HG03097 (cell line): Measurements from ENCODE around the gene METTL26.

Source experiments
- ATAC-seq: cut with Tn5 transposase; IDR thresholded peaks from one replicate; pipeline ENCODE4 v1.9.1; 2021; ENCODE audit not compliant: unreplicated experiment, low FRiP score

METTL26 gene

GRCh38 chr16:641326-642188 is 5.5 kb upstream of the METTL26 start, which contains the start of gene MCRIP2:
MCRIP2 (plus strand) TSS chr16:641828; CDS start chr16:641992, 164 bp downstream.
- ATAC-seq, result peak; percentile 54

GRCh38 chr16:640614-641013 is 4.5 kb upstream of the METTL26 start:
- ATAC-seq, result no peak

- ATAC-seq, result no peak
Measured at GRCh38 chr16:638836-639235, 2.7 kb upstream of the METTL26 start.

DNA sequence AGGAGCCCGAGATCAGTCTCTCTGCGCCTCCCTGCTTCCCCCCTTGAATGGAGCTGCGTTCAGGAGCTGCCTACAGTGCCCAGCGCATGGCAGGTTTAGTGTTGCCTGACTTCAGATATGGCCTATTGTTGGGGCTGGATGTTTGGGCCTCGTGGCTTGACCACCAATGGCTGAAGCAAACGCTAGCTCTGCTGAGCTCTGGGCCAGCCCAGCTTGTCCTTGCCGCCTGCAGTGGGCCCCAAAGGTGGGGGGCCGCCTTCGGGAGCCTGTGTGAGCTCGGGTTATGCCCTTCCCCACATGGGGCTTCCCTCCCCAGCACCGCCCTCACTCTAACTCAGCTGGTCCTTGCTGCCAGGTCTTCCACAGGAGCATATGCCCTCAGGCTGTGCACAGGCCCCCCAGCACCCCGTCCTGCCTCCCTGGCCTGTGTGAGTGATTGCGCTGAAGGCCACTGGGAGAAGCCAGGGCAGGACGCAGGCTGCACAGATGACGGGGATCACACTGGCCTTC is 2.0 kb upstream of the METTL26 start:
- ATAC-seq, result no peak

DNA sequence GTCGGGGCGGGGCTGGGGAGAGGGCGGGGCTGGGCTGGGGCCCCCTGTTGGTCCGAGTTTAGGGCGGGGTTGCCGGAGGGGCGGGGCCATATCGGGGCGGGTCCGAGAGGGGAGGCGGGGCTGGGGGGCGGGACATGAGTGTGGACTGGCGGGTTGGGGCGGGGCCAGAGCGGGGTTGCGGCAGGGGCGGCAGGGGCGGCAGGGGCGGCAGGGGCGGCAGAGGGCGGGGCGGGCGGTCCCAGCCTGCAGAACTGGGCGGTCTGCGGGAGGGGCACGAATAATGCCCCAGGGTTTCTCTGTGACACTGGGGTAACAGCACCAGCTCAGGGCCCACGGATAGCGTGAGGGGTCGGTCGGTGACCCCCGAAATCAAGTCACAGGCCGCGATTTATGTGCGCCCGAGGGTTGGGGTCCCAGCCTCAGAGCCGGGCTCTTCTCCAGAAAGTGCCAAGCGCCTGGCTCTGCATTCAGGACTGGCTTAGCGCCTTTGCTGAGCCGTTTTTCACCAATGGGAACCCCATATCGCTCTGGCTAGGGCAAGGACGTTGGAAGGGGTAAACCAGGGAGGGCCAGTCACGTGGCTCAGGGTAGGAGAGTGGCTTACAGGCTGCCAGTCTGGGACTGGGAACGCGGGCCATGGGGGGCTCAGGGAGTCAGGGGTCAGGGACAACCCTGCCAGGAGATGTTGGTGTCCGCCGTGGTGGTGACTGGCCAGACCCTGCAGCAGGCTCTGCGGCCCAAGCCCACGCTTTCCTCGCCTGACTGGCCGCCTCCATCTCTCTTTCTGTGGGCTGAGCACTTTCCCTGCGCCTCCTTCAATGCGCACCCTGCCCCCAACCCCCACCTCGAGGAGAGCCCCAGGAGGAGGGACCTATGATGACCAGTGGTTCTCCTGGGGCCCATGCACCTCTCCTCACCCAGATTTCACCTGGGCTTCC is 1.2 kb upstream of the METTL26 start:
- ATAC-seq, result no peak

DNA sequence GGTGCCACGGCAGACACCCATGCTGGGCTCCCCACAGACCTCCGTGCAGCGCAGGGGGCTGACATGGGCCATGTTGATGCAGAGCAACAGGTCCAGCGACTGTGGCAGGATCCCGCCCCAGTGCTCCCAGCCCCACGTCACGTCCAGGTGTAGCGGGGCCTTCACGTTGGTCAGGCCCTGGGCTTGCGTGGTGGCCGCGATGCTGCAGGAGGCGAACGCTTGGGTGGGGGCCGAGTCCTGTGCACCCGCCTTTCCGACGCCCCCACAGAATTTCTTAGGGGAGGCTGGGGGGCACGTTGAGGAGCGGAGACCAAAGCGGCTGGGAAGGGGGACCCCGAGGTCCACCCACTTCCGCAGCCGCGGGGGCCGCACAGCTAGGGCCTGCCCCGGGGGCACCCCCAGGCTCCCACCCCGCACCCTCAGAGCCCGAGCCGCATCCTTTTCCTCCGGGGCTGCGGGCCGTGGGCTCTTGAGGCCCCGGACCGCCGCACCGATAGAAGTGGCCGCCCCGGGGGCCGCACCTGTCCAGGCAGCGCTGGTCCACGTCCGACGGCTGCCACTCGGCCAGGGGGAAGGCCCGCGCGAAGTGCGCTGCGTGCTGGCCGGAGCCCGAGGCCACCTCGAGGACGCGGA is 416 bp downstream of the METTL26 start:
- no peak for ATAC-seq

- ATAC-seq, result no peak
Measured at GRCh38 chr16:634996-635395, 1.1 kb downstream of the METTL26 start.

DNA sequence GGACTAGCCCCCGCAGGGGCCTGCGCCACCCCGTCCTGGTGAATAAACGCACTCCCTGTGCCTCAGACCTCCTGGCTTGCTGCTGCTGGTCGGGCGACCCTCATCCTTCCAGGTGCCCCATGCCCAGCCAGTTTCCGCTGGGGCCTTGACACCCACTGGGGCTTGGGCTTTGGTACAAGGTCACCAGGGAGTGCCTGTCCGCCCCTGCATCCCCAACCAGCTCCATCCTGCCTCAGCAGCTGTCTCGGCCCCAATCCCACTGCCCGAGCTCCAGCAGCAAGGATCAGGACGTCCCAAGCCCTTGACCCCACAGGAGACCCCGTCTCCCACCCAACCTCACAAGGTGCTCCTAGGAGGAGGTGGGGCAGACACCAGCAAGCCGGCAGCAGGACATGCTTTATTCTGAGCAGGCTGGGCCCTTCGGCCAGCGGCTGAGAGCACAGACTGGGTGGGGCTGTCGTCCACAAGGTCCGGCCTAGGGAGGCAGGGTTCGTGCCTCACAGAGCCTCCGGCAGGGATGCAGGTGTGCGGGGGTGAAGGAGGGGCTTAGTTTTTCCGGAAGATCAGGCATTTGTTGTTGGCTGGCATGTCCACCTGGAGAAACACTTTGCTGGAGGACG is 1.9 kb downstream of the METTL26 start:
- ATAC-seq, result no peak

GRCh38 chr16:633336-634050 is 2.6 kb downstream of the METTL26 start:
- ATAC-seq, result no peak

- no peak for ATAC-seq
Measured at GRCh38 chr16:632486-633335, 3.4 kb downstream of the METTL26 start.

DNA sequence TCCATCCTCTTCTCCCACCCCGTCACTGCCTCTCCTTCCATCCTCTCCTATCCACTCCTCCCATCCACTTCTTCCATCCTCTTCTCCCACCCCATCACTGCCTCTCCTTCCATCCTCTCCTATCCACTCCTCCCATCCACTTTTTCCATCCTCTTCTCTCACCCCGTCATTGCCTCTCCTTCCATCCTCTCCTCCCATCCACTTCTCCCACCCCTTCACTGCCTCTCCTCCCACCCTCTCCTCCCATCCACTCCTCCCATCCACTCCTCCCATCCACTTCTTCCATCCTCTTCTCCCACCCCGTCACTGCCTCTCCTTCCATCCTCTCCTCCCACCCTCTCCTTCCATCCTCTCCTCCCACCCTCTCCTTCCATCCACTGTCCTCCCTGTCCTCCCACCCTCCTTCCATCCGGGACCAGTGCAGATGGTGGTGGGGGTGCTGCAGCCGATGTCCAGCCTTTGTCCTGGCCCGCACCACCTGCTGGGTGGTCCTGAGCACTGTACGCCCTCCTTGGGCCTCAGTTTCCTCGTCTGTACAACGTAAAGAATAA is 4.2 kb downstream of the METTL26 start:
- ATAC-seq, result no peak

GRCh38 chr16:630815-631405 is 5.2 kb downstream of the METTL26 start, which contains the start of gene WFIKKN1:
WFIKKN1 (plus strand) TSS chr16:630985; CDS start chr16:631254, 269 bp downstream.
- ATAC-seq, result no peak

GRCh38 chr16:630249-630814 is 5.8 kb downstream of the METTL26 start:
- ATAC-seq, result no peak

DNA sequence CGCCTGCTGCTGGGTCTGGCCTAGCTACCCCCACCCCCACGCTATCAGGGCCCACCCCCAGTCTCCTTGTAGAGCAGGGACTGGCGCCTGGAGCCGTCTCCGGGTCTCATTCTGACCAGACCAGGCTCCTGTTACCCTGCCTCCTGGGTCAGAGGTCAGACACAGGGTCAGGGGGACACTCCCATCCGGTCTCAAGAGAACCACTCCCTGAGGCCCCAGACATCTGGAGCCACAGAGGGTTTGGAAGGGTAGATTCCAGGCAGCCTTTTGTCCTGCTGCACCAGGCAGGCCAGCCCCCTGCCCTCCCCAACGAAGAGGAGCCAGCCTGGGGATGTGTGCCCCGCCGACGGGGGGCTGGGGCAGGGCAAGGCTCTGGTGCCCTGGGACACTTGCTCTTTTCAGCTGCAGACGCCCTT is 6.3 kb downstream of the METTL26 start:
- ATAC-seq, result no peak

GRCh38 chr16:629185-629832 is 6.8 kb downstream of the METTL26 start:
- no peak for ATAC-seq

DNA sequence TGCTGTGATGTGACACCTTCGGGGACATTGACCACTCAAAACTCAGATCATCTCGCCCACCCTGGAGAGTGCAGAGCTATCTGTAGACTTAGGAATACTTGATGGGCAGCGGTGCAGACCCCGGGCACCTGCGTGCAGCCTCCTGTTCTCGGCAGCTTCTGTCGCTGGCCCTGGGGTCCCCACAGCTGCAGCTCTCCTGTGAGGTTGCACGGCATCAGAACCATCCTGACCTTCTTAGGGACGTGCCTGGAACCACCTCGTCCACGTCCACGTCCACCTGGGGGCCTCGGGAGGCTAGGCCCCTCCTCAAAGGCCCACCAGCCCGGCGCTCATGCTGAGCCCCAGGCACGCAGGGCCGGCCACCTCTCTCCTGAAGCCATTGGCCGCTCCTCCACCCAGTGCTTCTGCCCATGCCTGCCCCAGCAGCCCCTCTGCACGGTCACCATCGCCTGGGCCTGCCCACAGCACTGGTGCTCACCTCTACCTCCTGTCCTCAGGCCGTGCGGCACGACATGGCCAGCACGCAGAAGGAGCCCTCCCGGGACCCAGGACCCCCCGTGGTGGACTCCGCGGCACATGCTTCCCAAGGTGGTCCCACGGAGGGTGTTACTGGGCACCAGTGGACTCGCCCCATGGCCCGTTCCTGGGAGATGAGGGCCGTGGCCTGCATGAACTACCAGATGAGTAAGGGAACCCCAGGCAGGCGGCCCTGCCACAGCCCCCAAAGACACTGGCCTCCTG is 7.6 kb downstream of the METTL26 start:
- ATAC-seq, result no peak
